Endothelial cell of umbilical vein (primary cell): ENCODE measurements around the gene DNMT1.

Experiments used
- EZH2 ChIP-seq: IDR thresholded peaks from 2 replicates; pipeline ENCODE4 v1.6.1; 2012; ENCODE audit warnings: borderline replicate concordance, low read depth, mild to moderate bottlenecking, moderate library complexity, low read length, inconsistent platforms; ENCODE audit not compliant: severe bottlenecking
- JUN ChIP-seq: IDR thresholded peaks from 2 replicates; pipeline ENCODE4 v1.6.1; 2011; ENCODE audit warnings: borderline replicate concordance, low read depth; ENCODE audit not compliant: insufficient read length, insufficient read depth
- MAX ChIP-seq: IDR thresholded peaks from 2 replicates; pipeline ENCODE4 v1.6.1; 2011; ENCODE audit not compliant: insufficient read depth, insufficient read length
- MYC ChIP-seq: IDR thresholded peaks from one replicate; pipeline ENCODE4 v1.6.1; 2011; ENCODE audit warnings: mild to moderate bottlenecking, low read depth, low read length
- POLR2A ChIP-seq: IDR thresholded peaks from 2 replicates; pipeline ENCODE4 v1.6.1; 2012; ENCODE audit warnings: low read depth, mild to moderate bottlenecking, control low read depth, low read length
- POLR2AphosphoS5 ChIP-seq: IDR thresholded peaks from 2 replicates; pipeline ENCODE4 v1.6.1; 2012; ENCODE audit warnings: low read depth, mild to moderate bottlenecking, control low read depth, low read length, moderate library complexity; ENCODE audit not compliant: insufficient read depth
- TF ChIP-seq, protein P1 (sequence below), 2 donors: IDR thresholded peaks; 1 replicate in 1 of 2; 2 replicates in 1 of 2; pipeline ENCODE4 v1.5.1; 2011; ENCODE audit warnings: low read length in 2 of 2, mild to moderate bottlenecking in 2 of 2, moderate library complexity in 2 of 2, control low read depth in 1 of 2, inconsistent platforms in 1 of 2, low read depth in 1 of 2; ENCODE audit not compliant: insufficient read depth in 1 of 2; ENCODE audit errors: extremely low read depth in 1 of 2

GRCh38 chr19:10141973-10142372, 52.8 kb downstream of the DNMT1 start:
- TF ChIP-seq POLR2A, result no peak
- no peak for TF ChIP-seq POLR2AphosphoS5
- TF ChIP-seq MYC, result no peak
- TF ChIP-seq, protein P1, sequence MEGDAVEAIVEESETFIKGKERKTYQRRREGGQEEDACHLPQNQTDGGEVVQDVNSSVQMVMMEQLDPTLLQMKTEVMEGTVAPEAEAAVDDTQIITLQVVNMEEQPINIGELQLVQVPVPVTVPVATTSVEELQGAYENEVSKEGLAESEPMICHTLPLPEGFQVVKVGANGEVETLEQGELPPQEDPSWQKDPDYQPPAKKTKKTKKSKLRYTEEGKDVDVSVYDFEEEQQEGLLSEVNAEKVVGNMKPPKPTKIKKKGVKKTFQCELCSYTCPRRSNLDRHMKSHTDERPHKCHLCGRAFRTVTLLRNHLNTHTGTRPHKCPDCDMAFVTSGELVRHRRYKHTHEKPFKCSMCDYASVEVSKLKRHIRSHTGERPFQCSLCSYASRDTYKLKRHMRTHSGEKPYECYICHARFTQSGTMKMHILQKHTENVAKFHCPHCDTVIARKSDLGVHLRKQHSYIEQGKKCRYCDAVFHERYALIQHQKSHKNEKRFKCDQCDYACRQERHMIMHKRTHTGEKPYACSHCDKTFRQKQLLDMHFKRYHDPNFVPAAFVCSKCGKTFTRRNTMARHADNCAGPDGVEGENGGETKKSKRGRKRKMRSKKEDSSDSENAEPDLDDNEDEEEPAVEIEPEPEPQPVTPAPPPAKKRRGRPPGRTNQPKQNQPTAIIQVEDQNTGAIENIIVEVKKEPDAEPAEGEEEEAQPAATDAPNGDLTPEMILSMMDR (IDR thresholded peaks at IDR 0.05; ENCODE audit: extremely low read depth in 1 of 2, insufficient read depth in 1 of 2, low read depth in 1 of 2, low read length in 2 of 2), result no peak
- TF ChIP-seq MAX, result no peak
- TF ChIP-seq EZH2, result no peak
- no peak for TF ChIP-seq JUN
